GM21381 (cell line): ENCODE data around the gene NDUFAF5.

ENCODE experiments used
- ATAC-seq: cut with Tn5 transposase; IDR thresholded peaks from one replicate; pipeline ENCODE4 v1.9.1; 2021; ENCODE audit warnings: mild to moderate bottlenecking, moderate library complexity; ENCODE audit not compliant: unreplicated experiment

The NDUFAF5 gene

GRCh38 chr20:13865791-13866351, 81.0 kb downstream of the NDUFAF5 start:
- ATAC-seq, result no peak

GRCh38 chr20:13868331-13868730, 83.5 kb downstream of the NDUFAF5 start:
- no peak for ATAC-seq

- no peak for ATAC-seq
Measured at GRCh38 chr20:13870170-13870748, 85.4 kb downstream of the NDUFAF5 start.
